Measurements from ENCODE around the gene NTHL1. TPM values are rescaled to one million over a fixed set of nuclear protein-coding genes. Genes with fewer than 3 reads are reported as not detected.

Gene NTHL1
- total RNA-seq, 1 experiment from 2014 or later = 51.6 TPM

GRCh38 chr16:2019518-2019920 is 28.1 kb downstream of the NTHL1 start, which contains the start of gene NPW:
Gene NPW (plus strand): TSS chr16:2019785.
- H3K4me1 ChIP-seq (ENCODE audit: insufficient read depth, low read length, poor library complexity, severe bottlenecking) = peaks cover 14% of the 10 kb centered on the region
- intact Hi-C loops (cut with micrococcal nuclease; ENCODE audit: unreplicated experiment) = no loop called here
- no peaks in the 10 kb centered on the region for H3K27me3 ChIP-seq (replicated peaks; ENCODE audit: insufficient read depth, low read depth, low read length, poor library complexity)
- BruUV-seq (replicated peaks) = no TSS peak
- peak; percentile 70 for DNase-seq (ENCODE audit: low spot score)
- H3K4me3 ChIP-seq (ENCODE audit: low read depth, low read length, poor library complexity, severe bottlenecking) = peak within 1 kb of the TSS; percentile 56
- no peaks in the 10 kb centered on the region for H3K36me3 ChIP-seq (ENCODE audit: insufficient read depth, low read length, poor library complexity, severe bottlenecking)
- CTCF ChIA-PET = interaction anchor here (1.0 kb wide), 1 partner anchor 8 kb away, joined by 4 read pairs; no protein-coding TSS in a partner anchor
- POLR2A ChIA-PET (ENCODE audit: low non-redundant PET) = interaction anchor here (0.6 to 1.1 kb wide), 2 partner anchors 136 to 244 kb away, joined by 7 to 10 read pairs; partner anchors contain the start of gene TRAF7
- peak within 1 kb of the TSS; percentile 52 for H3K27ac ChIP-seq (ENCODE audit: low read depth, low read length, poor library complexity, severe bottlenecking)
- no peaks in the 10 kb centered on the region for H3K9me3 ChIP-seq (ENCODE audit: low read depth, low read length, poor library complexity, severe bottlenecking)
- TF ChIP-seq CTCF (conservative IDR thresholded peaks at IDR 0.05; ENCODE audit: low read depth, low read length) (no peak), EZH2 (IDR thresholded peaks at IDR 0.05; ENCODE audit: borderline replicate concordance, low read depth, low read length, poor library complexity, severe bottlenecking) (no peak)

- no peaks in the 10 kb centered on the region for H3K36me3 ChIP-seq (ENCODE audit: insufficient read depth, low read length, poor library complexity, severe bottlenecking)
- H3K4me3 ChIP-seq (ENCODE audit: low read depth, low read length, poor library complexity, severe bottlenecking) = no peak overlapping the region
- ChIA-PET POLR2A (ENCODE audit: low non-redundant PET) (no interaction called here), CTCF (interaction anchor here (0.5 to 1.4 kb wide), 6 partner anchors 11 to 1018 kb away, joined by 3 to 11 read pairs (median 3); partner anchors contain the start of gene ECI1)
- no peaks in the 10 kb centered on the region for H3K4me1 ChIP-seq (ENCODE audit: insufficient read depth, low read length, poor library complexity, severe bottlenecking)
- intact Hi-C loops (cut with micrococcal nuclease; ENCODE audit: unreplicated experiment) = no loop called here
- BruUV-seq (replicated peaks) = no TSS peak
- DNase-seq (ENCODE audit: low spot score) = peak; percentile 55
- TF ChIP-seq EZH2 (IDR thresholded peaks at IDR 0.05; ENCODE audit: borderline replicate concordance, low read depth, low read length, poor library complexity, severe bottlenecking) (no peak), CTCF (conservative IDR thresholded peaks at IDR 0.05; ENCODE audit: low read depth, low read length) (peak; percentile 70)
- no peaks in the 10 kb centered on the region for H3K27me3 ChIP-seq (replicated peaks; ENCODE audit: insufficient read depth, low read depth, low read length, poor library complexity)
- no peaks in the 10 kb centered on the region for H3K9me3 ChIP-seq (ENCODE audit: low read depth, low read length, poor library complexity, severe bottlenecking)
- no peak overlapping the region for H3K27ac ChIP-seq (ENCODE audit: low read depth, low read length, poor library complexity, severe bottlenecking)
Measured at GRCh38 chr16:2016407-2016922, 31.2 kb downstream of the NTHL1 start.

- Histone ChIP-seq H3K36me3 (ENCODE audit: insufficient read depth, low read length, poor library complexity, severe bottlenecking) (no peaks in the 10 kb centered on the region), H3K4me1 (ENCODE audit: insufficient read depth, low read length, poor library complexity, severe bottlenecking) (peaks cover under 1% of the 10 kb centered on the region), H3K9me3 (ENCODE audit: low read depth, low read length, poor library complexity, severe bottlenecking) (no peaks in the 10 kb centered on the region), H3K27ac (ENCODE audit: low read depth, low read length, poor library complexity, severe bottlenecking) (peak overlapping the region; percentile 25), H3K4me3 (ENCODE audit: low read depth, low read length, poor library complexity, severe bottlenecking) (no peak overlapping the region), H3K27me3 (replicated peaks; ENCODE audit: insufficient read depth, low read depth, low read length, poor library complexity) (no peaks in the 10 kb centered on the region)
- no peak for TF ChIP-seq EZH2 (IDR thresholded peaks at IDR 0.05; ENCODE audit: borderline replicate concordance, low read depth, low read length, poor library complexity, severe bottlenecking)
- TF ChIP-seq CTCF (conservative IDR thresholded peaks at IDR 0.05; ENCODE audit: low read depth, low read length) = no peak
- intact Hi-C loops (cut with micrococcal nuclease; ENCODE audit: unreplicated experiment) = no loop called here
- CTCF ChIA-PET = interaction anchor here (0.6 to 1.4 kb wide), 4 partner anchors 12 to 252 kb away, joined by 3 to 11 read pairs (median 3); partner anchors contain the start of gene ECI1
- POLR2A ChIA-PET (ENCODE audit: low non-redundant PET) = no interaction called here
- BruUV-seq (replicated peaks) = no TSS peak
- DNase-seq (ENCODE audit: low spot score) = no peak
Measured at GRCh38 chr16:2015947-2016208, 31.8 kb downstream of the NTHL1 start.
